ENCODE data around the gene C5orf24. TPM values are rescaled to one million over a fixed set of nuclear protein-coding genes. Genes with fewer than 3 reads are reported as not detected.

The C5orf24 gene
- total and polyA plus RNA-seq, 10 of the 15 experiments (the other 5 are each of a cell fraction or from before 2014, with no cell fraction given) = 5.4 to 26.8 (median 15.6) TPM

- no peak for TF ChIP-seq BCLAF1 (IDR thresholded peaks at IDR 0.05)
- no peak for TF ChIP-seq IRF4 (IDR thresholded peaks at IDR 0.05; ENCODE audit: low read depth, low read length)
- no peak for TF ChIP-seq NR2F1 (conservative IDR thresholded peaks at IDR 0.05)
- no peak for TF ChIP-seq RUNX3 (IDR thresholded peaks at IDR 0.05; ENCODE audit: low read length)
- TF ChIP-seq E2F4 (IDR thresholded peaks at IDR 0.05; ENCODE audit: low read depth, low read length) = no peak
- no peak for TF ChIP-seq ZZZ3 (IDR thresholded peaks at IDR 0.05; ENCODE audit: control insufficient read depth, insufficient read length, low read depth)
- 0 out of 2 replicates have a peak, but pooled peaks have one; percentile 13 for TF ChIP-seq YY1 (IDR thresholded peaks at IDR 0.05; ENCODE audit: low read depth, low read length)
Measured at GRCh38 chr5:134874831-134875655, 29.3 kb downstream of the C5orf24 start (continued).

GRCh38 chr5:134877159-134877558 is 31.4 kb downstream of the C5orf24 start:
- no peak for FAIRE-seq
- no peaks in the 10 kb centered on the region for H3K27me3 ChIP-seq (replicated peaks in 1 of 2; ENCODE audit: control insufficient read depth in 2 of 2, insufficient read depth in 2 of 2, low read length in 1 of 2)
- H3K4me1 ChIP-seq (ENCODE audit: control insufficient read depth, insufficient read depth, low read length) = peaks cover 18% of the 10 kb centered on the region
- H3K36me3 ChIP-seq (ENCODE audit: control insufficient read depth in 2 of 2, insufficient read depth in 2 of 2, low read length in 1 of 2) = no peaks in the 10 kb centered on the region
- ATAC-seq = peak; percentile 54
- POLR2A ChIA-PET = interaction anchor here (0.7 to 1.5 kb wide), 3 partner anchors 14 to 135 kb away, joined by 3 to 10 read pairs (median 5); no protein-coding TSS in a partner anchor
- DNase-seq (ENCODE audit: low read depth, low spot score) = peak; percentile 30
- in situ Hi-C loops (cut with MboI) (no loop called here), intact Hi-C loops (cut with micrococcal nuclease; ENCODE audit: unreplicated experiment) (no loop called here)
- RAD21 ChIA-PET (ENCODE audit: unreplicated experiment) = interaction anchor here (1.1 to 1.7 kb wide), 3 partner anchors 25 to 139 kb away, joined by 3 to 11 read pairs (median 3); partner anchors contain the start of genes CAMLG and PCBD2
- H2AFZ ChIP-seq (ENCODE audit: control insufficient read depth, low read depth, low read length) = 0 out of 2 replicates have a peak overlapping the region, but pooled peaks have one; percentile 16
- peak overlapping the region; percentile 32 for H3K9ac ChIP-seq (ENCODE audit: control insufficient read depth, insufficient read depth, low read length)
- SMC1A ChIA-PET (ENCODE audit: uncharacterized antibody, unreplicated experiment) = interaction anchor here (1.1 to 1.8 kb wide), 4 partner anchors 8 to 27 kb away, joined by 3 to 7 read pairs (median 4); partner anchors contain the start of gene PCBD2
- no peaks in the 10 kb centered on the region for H3K9me3 ChIP-seq (replicated peaks; ENCODE audit: control insufficient read depth, insufficient read depth, low read length)
- CTCF ChIA-PET = interaction anchor here (0.7 to 1.5 kb wide), 5 partner anchors 13 to 27 kb away, joined by 3 to 6 read pairs (median 3); partner anchors contain the start of gene PCBD2
- peak overlapping the region; percentile 60 for H3K27ac ChIP-seq (ENCODE audit: control insufficient read depth, insufficient read depth)
- BruUV-seq (replicated peaks) = no TSS peak
- peak overlapping the region; percentile 93 for H3K4me2 ChIP-seq (ENCODE audit: control insufficient read depth, insufficient read depth)
- peak overlapping the region; percentile 83 for H3K4me3 ChIP-seq
- H4K20me1 ChIP-seq (ENCODE audit: control insufficient read depth, insufficient read depth) = no peaks in the 10 kb centered on the region
- H3K79me2 ChIP-seq (ENCODE audit: control insufficient read depth, insufficient read depth, low read length) = peaks cover 44% of the 10 kb centered on the region
- TF ChIP-seq NFYB (IDR thresholded peaks at IDR 0.05; ENCODE audit: insufficient read depth, low read depth, low read length) = no peak
- no peak for TF ChIP-seq RCOR1 (conservative IDR thresholded peaks at IDR 0.05; ENCODE audit: low read depth, low read length)
- TF ChIP-seq IRF5 (IDR thresholded peaks at IDR 0.05; ENCODE audit: borderline replicate concordance) = no peak
- TF ChIP-seq POLR2A (IDR thresholded peaks at IDR 0.05; ENCODE audit: low read depth, low read length) = 0 out of 2 replicates have a peak, but pooled peaks have one; percentile 41
- TF ChIP-seq RFX5 (IDR thresholded peaks at IDR 0.05; ENCODE audit: low read depth, low read length) = no peak
- TF ChIP-seq PML (IDR thresholded peaks at IDR 0.05; ENCODE audit: low read length) = no peak
- no peak for TF ChIP-seq MEF2B (IDR thresholded peaks at IDR 0.05; ENCODE audit: partially characterized antibody, poor library complexity, severe bottlenecking)

Data from GM12878 (cell line).